CD4-positive, alpha-beta T cell treated with Interleukin-10 for 1 hour (primary cell): ENCODE data around the gene NPFF.

ENCODE experiments used
- DNase-seq: peaks from one replicate; pipeline ENCODE4 v3.0.0-alpha.2; 2020

NPFF gene

DNA sequence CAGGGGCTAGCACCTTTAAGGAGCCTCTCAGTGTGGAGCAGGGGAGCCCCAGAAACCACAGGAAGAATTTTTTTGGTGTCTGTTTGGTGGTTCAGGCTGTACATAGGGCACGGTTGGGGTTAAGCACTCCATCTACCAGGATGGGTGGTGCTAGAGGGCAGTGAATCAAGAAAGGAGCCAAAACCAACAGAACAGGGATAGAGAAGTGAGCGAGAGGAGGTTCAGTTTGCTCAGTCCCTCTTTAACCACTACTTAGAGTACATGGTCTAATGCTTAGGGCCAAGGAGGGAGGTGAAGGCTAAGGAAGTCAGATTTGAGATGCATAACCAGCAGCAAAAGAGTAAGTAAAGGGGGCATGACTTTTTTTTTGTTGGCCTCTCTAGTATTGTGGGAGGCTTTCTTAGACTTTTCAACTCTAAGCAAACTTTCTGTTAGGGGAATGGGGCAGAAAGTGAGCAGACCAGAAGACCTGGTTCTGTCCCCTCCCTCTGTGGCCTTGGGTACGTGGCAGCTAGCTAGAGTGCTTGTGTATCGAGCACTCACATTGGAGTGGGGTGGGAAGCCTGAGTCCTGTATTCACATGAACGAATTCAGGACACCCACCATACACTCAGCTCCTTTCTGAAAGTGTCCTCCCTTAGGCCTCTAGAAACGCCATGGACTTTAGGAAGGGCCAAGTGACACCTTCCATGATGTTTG lies 6.6 kb upstream of the NPFF start:
- DNase-seq: no peak

DNA sequence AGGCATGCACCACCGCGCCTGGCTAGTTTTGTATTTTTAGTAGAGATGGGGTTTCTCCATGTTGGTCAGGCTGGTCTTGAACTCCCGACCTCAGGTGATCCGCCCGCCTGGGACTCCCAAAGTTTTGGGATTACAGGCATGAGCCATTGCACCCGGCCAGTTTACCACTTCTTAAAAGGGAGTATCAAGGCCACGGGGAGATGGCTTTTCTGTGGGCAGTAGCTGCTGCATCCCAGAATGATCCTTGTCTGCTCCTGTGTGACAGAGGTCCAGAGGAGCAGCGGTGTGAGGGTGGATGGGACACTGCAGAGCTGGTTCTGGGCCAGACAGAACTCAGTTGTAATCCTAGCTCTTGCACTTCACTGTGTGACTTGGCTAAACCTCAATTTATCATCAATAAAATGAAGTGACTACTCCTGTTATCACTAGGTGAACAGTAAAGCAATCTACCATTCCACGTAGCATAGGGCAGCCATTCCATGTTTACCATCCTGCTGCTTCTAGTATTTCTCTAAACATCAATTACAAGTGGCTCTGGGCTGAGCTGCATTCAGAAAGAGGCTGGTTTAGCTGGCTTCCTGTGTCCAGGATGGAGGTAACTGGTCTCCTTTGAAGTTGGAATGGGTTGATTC lies 3.0 kb upstream of the NPFF start:
- no peak for DNase-seq

DNA sequence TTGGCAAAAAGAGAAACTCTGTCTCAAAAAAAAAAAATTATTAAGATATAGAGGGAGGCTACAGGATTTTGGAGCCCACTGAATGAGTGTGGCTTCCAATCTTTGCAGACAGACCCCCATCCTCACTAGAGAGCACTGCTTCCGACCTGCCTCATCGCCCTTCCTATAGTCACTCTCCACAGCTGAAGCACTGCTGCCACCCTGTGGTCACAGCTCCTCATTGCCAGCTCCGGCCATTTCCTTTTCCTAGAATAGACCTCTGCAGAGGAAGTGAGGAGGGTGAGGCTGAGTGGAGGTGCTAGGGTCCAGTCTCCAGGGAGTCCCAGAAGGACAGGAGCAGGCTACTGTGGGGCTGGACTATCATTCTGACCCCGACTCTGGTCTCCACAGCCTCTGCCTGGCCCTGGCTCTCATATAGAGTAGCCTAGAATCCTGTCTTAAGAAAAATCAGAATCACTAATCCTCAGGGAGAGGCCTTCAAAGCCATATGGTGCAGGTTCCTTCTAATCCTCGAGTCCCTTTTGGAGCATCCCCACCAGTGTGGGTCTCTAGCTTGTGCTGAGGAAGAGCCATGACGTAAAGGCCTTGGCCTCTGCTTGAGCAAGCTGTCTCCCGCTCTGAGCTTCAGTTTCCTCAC lies 1.4 kb upstream of the NPFF start:
- peak; percentile 87 for DNase-seq

DNA sequence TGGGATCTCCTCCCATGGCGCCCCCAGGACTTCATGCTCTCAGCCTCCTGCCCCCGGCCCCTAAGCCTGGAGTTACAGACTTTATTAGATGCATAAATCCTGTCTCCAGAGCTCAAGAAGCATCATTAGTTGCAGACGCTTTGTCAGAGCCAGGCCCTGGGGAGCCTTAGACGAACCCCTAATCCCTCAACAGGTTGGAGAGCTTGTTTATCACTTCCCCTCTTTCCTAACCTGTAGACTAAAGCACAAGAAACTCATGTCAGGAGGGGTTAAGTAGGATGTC lies 260 bp upstream of the NPFF start:
- DNase-seq: no peak

DNA sequence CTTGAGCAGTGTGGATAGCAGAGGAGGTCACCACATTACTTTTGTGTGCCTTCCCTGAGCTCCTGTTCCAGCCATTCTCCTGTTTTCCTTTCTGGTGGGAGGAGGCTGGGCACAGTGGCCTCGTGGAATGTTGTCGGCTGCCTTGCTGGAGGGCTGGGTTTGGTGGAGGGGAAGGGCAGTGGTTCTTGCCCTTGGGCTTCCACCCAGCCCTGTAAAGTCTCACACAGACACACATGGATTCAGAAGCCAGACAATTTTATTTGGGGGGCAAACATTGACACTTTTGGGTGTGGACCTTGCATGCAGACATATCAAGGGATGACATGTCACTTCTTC lies 866 bp downstream of the NPFF start:
- no peak for DNase-seq

DNA sequence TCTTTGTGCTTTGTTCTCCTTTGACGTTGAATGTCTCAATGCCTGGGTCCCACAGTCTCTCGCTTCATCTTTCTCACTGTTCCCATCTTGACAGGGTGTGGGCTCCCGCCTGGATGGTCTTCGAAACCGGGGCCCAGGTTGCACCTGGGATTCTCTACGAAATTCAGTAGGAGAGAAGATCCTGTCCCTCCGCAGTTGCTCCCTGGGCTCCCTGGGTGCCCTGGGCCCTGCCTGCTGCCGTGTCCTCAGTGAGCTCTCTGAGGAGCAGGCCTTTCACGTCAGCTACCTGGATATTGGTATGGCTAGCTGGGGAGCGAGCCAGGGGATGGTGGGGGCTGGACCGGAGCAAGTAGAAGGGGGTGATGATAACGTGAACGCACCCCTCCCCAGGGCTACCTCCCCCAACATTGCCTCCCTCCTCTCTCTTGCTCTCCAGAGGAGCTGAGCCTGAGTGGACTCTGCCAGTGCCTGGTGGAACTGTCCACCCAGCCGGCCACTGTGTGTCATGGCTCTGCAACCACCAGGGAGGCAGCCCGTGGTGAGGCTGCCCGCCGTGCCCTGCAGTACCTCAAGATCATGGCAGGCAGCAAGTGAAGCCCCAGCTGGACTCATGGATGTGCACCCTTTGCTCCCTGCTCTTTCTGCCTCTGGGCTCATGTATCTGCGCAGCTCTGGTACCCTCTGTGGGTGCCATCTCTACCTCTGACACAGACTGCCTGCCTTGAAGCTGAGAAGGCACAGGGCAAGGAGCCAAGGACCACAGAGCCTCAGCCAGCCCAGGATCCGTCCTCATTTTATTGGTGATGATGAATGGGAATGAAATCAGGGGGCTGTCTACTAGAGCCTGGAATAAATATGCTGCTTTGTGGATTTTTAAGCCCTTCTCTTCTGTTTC lies 1.5 kb downstream of the NPFF start:
- no peak for DNase-seq

DNA sequence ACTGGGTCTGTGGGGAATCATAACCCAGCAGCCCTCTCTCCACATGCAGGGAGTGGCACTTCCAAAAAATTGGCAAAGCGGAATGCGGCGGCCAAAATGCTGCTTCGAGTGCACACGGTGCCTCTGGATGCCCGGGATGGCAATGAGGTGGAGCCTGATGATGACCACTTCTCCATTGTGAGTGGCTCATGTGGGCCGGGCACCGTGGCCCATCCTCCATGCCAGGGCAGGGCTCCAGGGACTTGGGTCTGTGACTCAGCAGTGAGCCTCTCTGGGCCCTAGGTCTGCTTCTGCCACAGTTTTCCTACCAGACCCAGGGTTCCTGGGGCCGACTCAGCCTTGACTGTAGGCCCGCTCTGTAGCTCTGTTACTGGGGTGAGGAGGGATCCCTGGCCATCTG lies 2.2 kb downstream of the NPFF start:
- no peak for DNase-seq

DNA sequence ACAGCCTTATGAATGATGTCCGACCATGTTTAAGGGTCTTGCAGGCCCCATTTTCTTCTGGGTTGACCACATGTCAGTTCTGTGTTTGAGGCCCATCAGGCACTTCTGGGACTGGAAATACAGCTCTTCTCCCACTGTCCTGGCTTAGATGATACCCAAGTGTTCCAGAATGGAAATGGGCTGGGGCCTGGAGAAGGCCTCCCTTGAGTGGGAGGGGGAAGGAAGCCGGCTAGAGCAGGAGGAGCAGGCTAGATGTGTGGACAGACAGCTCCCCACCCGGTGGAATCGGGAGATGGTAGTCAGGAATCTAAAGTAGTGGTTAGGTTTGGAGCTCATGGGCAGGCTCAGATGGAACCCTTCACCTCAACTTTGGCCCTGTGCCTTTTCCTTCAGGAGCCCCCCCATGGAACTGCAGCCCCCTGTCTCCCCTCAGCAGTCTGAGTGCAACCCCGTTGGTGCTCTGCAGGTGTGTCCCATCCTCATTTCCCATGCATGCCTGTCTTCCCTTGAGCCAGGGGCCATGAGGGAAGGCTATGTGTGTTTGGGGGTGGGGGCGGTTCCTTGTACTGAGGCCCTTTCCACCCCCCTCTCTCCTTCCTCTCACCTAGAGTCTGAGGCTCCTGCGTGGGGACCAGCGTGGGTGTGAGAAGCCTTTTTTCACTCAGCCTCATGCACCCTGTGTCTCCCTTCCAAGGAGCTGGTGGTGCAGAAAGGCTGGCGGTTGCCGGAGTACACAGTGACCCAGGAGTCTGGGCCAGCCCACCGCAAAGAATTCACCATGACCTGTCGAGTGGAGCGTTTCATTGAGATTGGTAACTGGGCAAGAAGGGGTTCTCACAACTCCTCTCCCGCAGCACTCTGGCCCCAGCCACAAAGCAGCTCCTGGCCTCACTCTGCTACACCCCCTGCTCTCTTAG lies 3.0 kb downstream of the NPFF start:
- DNase-seq: no peak

DNA sequence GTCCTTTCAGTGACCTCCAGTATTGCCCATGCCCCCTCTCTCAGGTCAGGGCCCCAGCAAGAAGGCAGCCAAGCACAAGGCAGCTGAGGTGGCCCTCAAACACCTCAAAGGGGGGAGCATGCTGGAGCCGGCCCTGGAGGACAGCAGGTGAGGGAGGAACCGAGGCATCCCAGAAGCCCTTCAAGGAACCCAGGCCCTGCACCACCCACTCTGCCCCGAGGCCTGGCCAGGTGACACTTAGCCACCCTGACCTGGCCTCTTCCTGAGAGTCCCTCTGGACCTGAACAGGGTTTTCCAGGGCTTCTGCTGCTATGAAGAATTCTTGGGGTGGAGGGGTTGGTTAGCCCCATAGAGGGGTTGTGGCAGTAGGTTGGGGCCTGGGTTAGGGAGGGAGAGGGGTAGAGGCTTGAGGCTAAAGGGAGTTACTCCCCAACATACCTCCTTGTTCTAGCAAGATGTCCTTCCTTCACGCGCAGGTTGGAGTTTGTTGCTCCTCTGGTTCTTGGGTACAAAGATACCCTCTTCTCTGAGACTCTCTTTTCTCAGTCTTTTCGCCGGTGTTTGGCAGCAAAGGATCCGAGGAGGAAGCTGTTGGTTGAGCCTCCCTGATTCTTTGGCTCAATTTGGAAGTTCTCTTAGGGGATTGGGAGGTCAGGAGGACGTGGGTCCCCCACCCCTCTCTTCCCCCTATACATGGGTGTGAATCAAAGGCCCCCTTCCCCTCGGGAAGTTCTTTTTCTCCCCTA lies 4.1 kb downstream of the NPFF start:
- DNase-seq: no peak

DNA sequence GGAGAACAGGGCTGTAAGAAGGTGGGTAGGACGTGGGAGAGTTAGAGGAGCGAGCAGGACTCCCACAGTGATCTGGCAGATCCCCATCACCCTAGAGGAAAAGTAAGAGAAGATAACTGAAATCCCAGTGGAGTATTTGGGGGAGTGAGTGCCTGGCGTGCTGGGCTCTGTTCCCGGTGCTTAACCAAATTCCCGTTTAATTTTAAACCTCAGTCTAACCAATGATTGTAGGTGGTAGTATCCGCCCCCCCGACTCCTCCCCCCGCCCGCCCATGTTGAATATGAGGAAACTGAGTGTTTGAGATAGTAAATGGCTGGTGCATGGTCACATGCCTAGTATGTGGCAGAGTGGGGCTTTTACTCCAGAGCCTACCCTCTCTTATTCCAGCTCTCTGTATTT lies 5.0 kb downstream of the NPFF start:
- no peak for DNase-seq

DNA sequence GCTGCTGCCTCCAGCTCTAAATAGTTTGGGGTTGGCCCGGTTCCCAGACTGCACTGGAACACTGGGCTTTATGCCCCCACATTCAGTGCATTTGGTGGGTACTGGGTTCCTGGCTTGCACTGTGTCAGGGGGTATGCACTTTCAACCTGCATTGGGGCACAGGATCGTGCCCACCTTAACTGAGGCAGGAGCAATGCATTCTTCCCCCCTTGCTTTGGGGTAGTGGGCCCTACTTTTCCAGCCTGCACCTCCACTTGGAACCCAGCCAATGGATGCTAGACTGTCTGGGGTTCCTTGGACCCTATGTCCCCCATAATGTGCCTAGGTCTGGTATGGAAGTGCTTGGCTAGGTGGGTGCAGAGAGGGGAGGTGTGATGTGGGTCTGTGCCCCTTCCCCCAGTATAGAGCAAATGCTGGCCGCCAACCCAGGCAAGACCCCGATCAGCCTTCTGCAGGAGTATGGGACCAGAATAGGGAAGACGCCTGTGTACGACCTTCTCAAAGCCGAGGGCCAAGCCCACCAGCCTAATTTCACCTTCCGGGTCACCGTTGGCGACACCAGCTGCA lies 5.6 kb downstream of the NPFF start:
- no peak for DNase-seq

DNA sequence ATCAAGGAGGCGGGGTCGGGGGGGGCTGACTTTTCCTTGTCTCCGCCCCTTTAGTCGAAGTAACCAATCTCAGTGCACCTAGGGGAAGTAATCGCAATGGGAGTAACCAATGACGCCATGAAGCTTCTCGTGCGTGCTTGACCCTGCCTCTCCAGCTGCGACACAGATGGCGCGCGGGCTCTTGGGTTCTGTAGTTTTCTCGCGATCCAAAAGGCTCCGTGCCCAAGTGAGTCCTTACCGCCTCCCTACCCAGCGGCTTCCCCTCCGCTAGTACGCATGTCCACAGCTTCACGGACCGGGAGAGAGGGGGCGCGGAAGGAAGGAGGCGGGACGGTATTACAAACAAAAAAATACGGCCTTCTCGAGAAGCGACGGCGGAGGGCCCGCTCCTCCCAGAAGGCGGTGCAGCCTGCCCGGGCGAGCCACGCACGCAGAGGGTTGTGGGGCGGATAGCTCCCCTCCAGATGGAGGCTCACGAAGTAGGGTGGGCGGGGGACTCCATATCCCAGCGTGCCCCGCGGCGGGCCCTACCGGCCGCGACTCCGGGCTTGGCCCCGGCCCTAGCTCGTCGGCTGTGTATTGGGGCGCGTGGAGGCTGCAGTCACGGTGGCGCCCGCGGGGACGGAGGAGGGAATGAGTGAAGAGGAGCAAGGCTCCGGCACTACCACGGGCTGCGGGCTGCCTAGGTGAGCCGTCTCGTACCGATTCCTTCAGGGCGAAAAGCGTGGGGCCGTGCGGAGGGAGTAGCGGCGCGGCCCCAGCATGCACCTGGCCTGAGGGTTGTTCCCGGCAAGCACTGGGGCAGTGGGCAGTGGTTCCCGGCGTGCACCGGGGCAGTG lies 6.3 kb downstream of the NPFF start, which contains the start of gene TARBP2:
TSS of gene TARBP2 (plus strand) at position 508 of the 839 bp plus-strand sequence. CDS start at position 634, 126 bp downstream.
- DNase-seq: peak; percentile 100

DNA sequence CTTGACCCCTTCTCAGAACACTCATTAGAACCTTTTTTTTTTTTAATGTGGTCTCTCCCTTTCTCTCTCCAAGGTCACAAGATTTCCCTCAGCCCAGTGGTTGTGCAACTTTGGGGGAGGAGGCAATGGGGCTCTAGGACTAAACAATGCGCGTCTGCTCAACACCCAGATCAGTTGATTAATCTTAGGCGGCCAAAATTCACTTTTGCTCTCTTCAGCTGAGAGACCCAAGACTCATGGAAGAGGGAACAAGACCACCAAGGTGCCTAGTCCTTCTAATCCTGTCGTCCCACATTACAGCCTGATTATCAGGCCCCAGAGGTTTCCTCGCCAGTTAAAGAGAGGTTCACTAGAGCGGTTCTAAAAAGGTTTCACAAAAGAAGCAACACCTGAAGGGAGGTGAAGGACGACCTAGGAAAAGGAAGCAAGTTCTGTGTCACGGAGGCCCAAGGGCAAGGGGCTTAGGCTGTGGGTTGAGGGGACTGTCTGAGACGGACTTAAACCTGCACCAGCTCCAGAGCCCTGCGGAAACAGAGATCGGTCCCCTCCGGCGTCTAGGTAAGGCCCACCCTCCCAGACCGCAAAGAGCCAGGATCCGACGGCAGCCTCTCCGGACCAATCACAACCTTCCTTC lies 7.0 kb downstream of the NPFF start:
- DNase-seq: peak; percentile 44

DNA sequence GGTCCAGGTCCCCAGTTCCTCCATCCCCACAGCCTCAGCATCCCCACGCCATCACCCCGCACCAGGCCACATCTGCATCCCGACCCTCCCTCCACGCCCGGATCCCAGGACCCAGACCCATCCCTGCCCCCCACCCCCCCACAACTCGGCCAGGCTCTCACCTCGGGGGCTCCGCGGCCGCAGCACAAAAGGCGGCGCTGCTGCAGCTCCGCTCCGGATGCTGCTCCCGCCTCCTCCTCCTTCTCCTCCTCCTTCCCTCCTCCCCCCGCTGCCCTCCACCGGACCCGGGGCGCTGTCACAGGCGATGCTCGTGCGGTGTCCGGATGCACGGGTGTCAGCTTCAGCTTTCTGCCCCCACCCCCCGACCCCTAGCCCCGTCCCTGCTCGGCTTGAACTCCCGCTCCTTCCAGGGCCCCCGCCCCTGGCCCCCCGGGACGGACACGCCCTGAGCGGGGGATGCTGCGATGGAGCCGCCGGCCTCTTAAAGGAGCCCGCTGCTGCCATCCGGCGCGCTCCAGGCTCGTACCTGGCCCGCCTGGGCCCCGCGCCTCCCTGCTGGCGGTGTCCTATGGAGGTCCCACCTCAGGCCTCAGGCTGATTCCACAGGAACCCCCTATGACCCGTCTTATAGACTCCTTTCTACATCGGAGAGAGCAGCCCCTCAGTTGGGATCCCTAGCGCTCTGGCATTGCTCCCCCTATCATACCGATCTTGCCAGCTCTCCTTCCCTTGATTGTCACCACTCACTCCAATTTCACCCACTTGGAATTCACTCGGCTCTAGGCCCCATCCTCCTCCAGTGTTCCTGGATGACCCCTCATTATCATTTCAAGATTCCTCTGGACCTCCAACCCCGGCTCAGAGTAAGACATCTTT lies 7.8 kb downstream of the NPFF start, which contains the start of gene MAP3K12:
TSS of gene MAP3K12 (minus strand) at position 193 of the 876 bp plus-strand sequence. CDS start 12,067 bp downstream, outside the sequence.
- DNase-seq: peak; percentile 67

DNA sequence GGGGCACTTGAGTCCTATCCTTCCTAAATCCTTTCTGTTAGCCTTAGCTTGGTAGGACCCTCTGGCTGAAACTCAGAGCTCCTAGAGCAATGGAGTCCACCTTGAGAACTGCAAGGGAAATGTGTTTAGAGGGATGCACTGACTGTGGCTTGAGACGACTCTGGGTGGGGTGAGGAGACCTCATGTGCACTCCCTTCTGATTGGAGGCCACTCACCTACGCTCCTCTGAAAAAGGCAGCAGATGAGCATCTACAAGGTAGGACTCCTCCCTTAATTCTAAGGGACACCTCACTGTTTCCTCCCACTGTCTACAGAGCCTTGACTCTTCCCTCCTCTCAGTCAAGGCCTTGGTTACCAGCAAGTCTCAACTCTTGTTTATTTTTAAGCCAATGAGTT lies 9.1 kb downstream of the NPFF start:
- DNase-seq: no peak

DNA sequence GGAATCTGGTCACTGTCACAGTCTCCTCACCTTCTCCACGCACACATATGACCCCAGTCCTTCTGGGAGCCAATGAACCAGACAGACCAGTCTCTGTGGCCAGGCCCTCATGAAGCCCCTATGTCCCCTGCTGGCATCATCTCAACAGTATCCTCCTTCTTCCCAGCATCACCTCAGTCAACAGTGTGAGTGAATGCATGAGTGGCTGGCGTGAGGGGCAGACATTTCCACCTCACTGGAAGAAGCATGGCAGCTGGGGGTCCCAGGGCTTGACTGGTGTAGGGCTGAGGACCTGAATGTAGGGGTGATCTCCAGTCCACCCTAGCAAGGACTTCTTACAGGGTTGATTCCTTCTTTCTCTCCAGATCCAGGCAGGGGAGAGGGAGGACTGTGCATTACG lies 9.8 kb downstream of the NPFF start:
- DNase-seq: no peak

DNA sequence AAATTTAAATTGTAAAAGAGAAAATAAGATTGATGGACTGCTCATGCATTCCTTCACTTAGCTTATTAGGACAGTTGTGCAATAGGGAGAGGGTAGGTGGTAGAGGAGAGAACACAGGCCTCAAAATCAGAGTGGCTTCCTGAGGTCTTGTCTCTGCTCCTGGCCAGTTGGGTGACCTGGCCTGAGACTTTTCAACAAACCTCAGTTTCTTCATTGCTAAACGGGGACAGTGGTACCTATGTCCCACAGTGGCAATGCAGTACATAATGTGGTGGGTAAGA lies 10.6 kb downstream of the NPFF start:
- DNase-seq: no peak

DNA sequence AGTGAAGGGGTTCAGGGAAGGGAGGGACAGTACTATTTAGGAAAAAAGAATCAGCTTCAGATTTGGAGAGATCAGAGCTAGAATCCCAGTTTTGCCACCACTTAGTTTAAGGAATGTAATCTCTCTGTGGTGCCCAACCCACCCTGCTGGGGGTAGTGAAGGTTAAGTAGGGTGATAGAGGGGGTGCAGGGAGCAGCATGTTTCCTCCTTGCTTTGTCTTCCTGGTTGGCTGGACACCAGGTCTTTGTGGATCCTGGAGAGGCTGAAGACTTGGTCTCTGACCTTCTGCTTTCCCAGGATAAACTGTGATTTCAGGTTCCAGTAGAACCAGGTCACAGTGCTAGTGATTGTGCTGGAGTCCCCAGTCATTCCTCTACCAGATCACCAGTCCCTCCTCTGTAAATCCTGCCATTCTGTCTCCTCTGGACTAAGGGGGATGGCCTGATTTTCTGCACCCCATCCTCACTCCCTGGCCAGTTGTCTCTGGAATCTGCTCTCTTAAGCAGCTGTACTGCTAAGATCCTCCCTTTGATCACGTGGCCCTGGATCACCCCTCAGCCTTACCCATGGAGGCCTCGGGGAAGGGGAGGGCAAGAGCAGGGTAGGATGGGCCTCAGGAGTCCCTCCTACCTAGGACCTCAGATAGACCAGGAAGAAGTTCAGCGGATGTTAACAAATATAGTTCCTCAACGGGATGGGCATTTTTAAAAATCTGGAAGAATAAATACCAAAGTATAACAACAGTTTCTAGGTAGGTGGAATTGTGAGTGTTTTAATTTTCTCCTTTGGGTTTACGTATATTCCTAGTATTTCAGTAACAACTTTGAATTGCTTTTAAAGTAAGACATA lies 11.2 kb downstream of the NPFF start:
- no peak for DNase-seq
